H1 (cell line): Measurements from ENCODE around the gene APEH. TPM values are rescaled to one million over a fixed set of nuclear protein-coding genes. Genes with fewer than 3 reads are reported as not detected.

ENCODE experiments used
- CTCF ChIA-PET: fragments of 300-600 bp; sonication (Branson Sonifier 250); formaldehyde crosslinking; loops from one replicate; lab custom pipeline; 2021; ENCODE audit not compliant: partially characterized antibody; lab: Charles Lee
- POLR2A ChIA-PET: fragments of 300-600 bp; sonication (Branson Sonifier 250); formaldehyde crosslinking; loops from one replicate; lab custom pipeline; 2021; ENCODE audit warnings: inconsistent platforms; ENCODE audit not compliant: partially characterized antibody; lab: Charles Lee
- DNase-seq, 2 experiments: peaks; one replicate each; pipeline versions ENCODE4 v3.0.0 to v3.0.0-alpha.2; 2010 to 2022; ENCODE audit warnings: low spot score in 2 of 2, low read depth in 1 of 2, mixed read lengths in 1 of 2
- FAIRE-seq: peaks from 2 replicates; lab custom pipeline; 2011; peaks lifted over from hg19 to GRCh38; lab: Jason Lieb, UNC
- H2AFZ ChIP-seq: 2 replicates; pipeline ENCODE4 v1.8.1; 2012; ENCODE audit warnings: low read length, inconsistent platforms
- H2AK5ac ChIP-seq: 2 replicates; pipeline ENCODE4 v1.6.1; 2013; ENCODE audit warnings: low read depth, low read length
- H2BK120ac ChIP-seq: replicated peaks from 2 replicates; pipeline ENCODE3; 2013; ENCODE audit warnings: low read depth, low read length, inconsistent platforms
- H2BK12ac ChIP-seq: 2 replicates; pipeline ENCODE4 v1.6.1; 2013; ENCODE audit warnings: low read depth, low read length
- H2BK15ac ChIP-seq: 2 replicates; pipeline ENCODE4 v1.6.1; 2013; ENCODE audit warnings: low read length
- H2BK20ac ChIP-seq: 2 replicates; pipeline ENCODE4 v1.6.1; 2013; ENCODE audit warnings: low read length
- H2BK5ac ChIP-seq: 2 replicates; pipeline ENCODE4 v1.6.1; 2013; ENCODE audit warnings: low read depth, low read length
- H3K14ac ChIP-seq: 2 replicates; pipeline ENCODE4 v1.6.1; 2013; ENCODE audit warnings: inconsistent platforms; ENCODE audit not compliant: insufficient read length
- H3K18ac ChIP-seq: 2 replicates; pipeline ENCODE4 v1.6.1; 2013; ENCODE audit warnings: low read length; ENCODE audit errors: extremely low read depth
- H3K23ac ChIP-seq: 2 replicates; pipeline ENCODE4 v1.6.1; 2013; ENCODE audit warnings: inconsistent platforms; ENCODE audit not compliant: insufficient read length
- H3K23me2 ChIP-seq: 2 replicates; pipeline ENCODE4 v1.6.1; 2013; ENCODE audit warnings: low read depth, low read length
- H3K27ac ChIP-seq: 2 replicates; pipeline ENCODE4 v1.6.1; 2011; ENCODE audit warnings: low read depth, low read length, inconsistent platforms
- H3K27me3 ChIP-seq, 4 experiments: replicated peaks in 1 of 4; 1 replicate in 1 of 4; 2 replicates in 3 of 4; pipeline versions ENCODE4 v1.6.1 to v1.8.1; 2011 to 2013; ENCODE audit warnings: low read length in 3 of 4, mild to moderate bottlenecking in 3 of 4, inconsistent platforms in 2 of 4, mixed read lengths in 2 of 4, moderate library complexity in 1 of 4; ENCODE audit not compliant: control insufficient read depth in 3 of 4, insufficient read depth in 3 of 4; ENCODE audit errors: extremely low read depth in 1 of 4
- H3K36me3 ChIP-seq, 4 experiments: 2 replicates each; pipeline versions ENCODE4 v1.6.1 to v1.8.1; 2011 to 2013; ENCODE audit warnings: mild to moderate bottlenecking in 4 of 4, low read length in 3 of 4, moderate library complexity in 2 of 4, control low read depth in 1 of 4, inconsistent platforms in 1 of 4; ENCODE audit not compliant: insufficient read depth in 4 of 4, control insufficient read depth in 2 of 4
- H3K4ac ChIP-seq: replicated peaks from 2 replicates; pipeline ENCODE3; 2013; ENCODE audit warnings: low read length, low read depth, mixed read lengths, inconsistent platforms; ENCODE audit not compliant: insufficient read length
- H3K4me1 ChIP-seq, 4 experiments: replicated peaks in 1 of 4; 1 replicate in 1 of 4; 2 replicates in 3 of 4; pipeline versions ENCODE4 v1.6.1 to v1.8.1; 2011 to 2013; ENCODE audit warnings: low read length in 3 of 4, inconsistent platforms in 2 of 4, mixed read lengths in 1 of 4; ENCODE audit not compliant: insufficient read depth in 4 of 4, control insufficient read depth in 3 of 4
- H3K4me2 ChIP-seq, 2 experiments: 2 replicates each; pipeline versions ENCODE4 v1.6.1 to v1.8.1; 2011 to 2013; ENCODE audit warnings: low read depth in 2 of 2, low read length in 2 of 2, control low read depth in 1 of 2, inconsistent platforms in 1 of 2, mild to moderate bottlenecking in 1 of 2; ENCODE audit not compliant: insufficient read depth in 1 of 2
- H3K4me3 ChIP-seq, 4 experiments: fragments of 200-600, 300-600 bp in 1 of 4; sonication (generic), shearing (Covaris generic), sonication (Bioruptor Twin) in 1 of 4; 2 replicates each; pipeline versions ENCODE4 v1.5.1 to v1.8.1; 2011 to 2016; ENCODE audit warnings: low read length in 4 of 4, low read depth in 3 of 4, control low read depth in 2 of 4, inconsistent platforms in 2 of 4, mild to moderate bottlenecking in 2 of 4, mixed read lengths in 1 of 4, moderate library complexity in 1 of 4; ENCODE audit not compliant: insufficient read depth in 2 of 4; ENCODE audit errors: extremely low read depth in 1 of 4
- H3K56ac ChIP-seq: replicated peaks from 2 replicates; pipeline ENCODE3; 2013; ENCODE audit warnings: low read depth, mild to moderate bottlenecking, mixed read lengths, low read length, inconsistent platforms; ENCODE audit not compliant: insufficient read length
- H3K79me1 ChIP-seq: 2 replicates; pipeline ENCODE4 v1.6.1; 2013; ENCODE audit warnings: low read depth, low read length, control low read depth
- H3K79me2 ChIP-seq, 2 experiments: 2 replicates each; pipeline versions ENCODE4 v1.6.1 to v1.8.1; 2012 to 2013; ENCODE audit warnings: low read length in 2 of 2, mild to moderate bottlenecking in 2 of 2, inconsistent platforms in 1 of 2; ENCODE audit not compliant: insufficient read depth in 2 of 2, control insufficient read depth in 1 of 2
- H3K9ac ChIP-seq, 4 experiments: replicated peaks in 1 of 4; 1 replicate in 1 of 4; 2 replicates in 3 of 4; pipeline versions ENCODE4 v1.6.1 to v1.8.1; 2011 to 2013; ENCODE audit warnings: low read depth in 3 of 4, low read length in 3 of 4, control low read depth in 2 of 4, mild to moderate bottlenecking in 2 of 4, moderate library complexity in 2 of 4, inconsistent platforms in 1 of 4; ENCODE audit errors: extremely low read depth in 1 of 4
- H3K9me3 ChIP-seq, 2 experiments: 2 replicates each; pipeline versions ENCODE4 v1.6.1 to v1.8.1; 2012 to 2013; ENCODE audit warnings: mild to moderate bottlenecking in 2 of 2, moderate library complexity in 2 of 2, control low read depth in 1 of 2, inconsistent platforms in 1 of 2, low read depth in 1 of 2, low read length in 1 of 2, mixed read lengths in 1 of 2; ENCODE audit not compliant: insufficient read depth in 2 of 2
- H4K20me1 ChIP-seq, 2 experiments: replicated peaks in 1 of 2; 2 replicates each; pipeline versions ENCODE3 to v1.8.1; 2011 to 2013; ENCODE audit warnings: inconsistent platforms in 2 of 2, low read length in 2 of 2, mild to moderate bottlenecking in 1 of 2; ENCODE audit not compliant: insufficient read depth in 2 of 2, control insufficient read depth in 1 of 2
- H4K5ac ChIP-seq: 2 replicates; pipeline ENCODE4 v1.6.1; 2013; ENCODE audit warnings: low read length, low read depth, mixed read lengths, inconsistent platforms; ENCODE audit not compliant: insufficient read length
- H4K8ac ChIP-seq: 2 replicates; pipeline ENCODE4 v1.8.0; 2013; ENCODE audit warnings: mild to moderate bottlenecking, moderate library complexity, low read length, inconsistent platforms; ENCODE audit not compliant: insufficient read depth; ENCODE audit errors: extremely low read depth
- H4K91ac ChIP-seq: replicated peaks from 2 replicates; pipeline ENCODE3; 2013; ENCODE audit warnings: low read length, mixed read lengths, inconsistent platforms; ENCODE audit not compliant: insufficient read length
- BACH1 ChIP-seq: IDR thresholded peaks from 2 replicates; pipeline ENCODE4 v1.6.1; 2012; ENCODE audit warnings: low read length, improper control_type of control experiment
- BCL11A ChIP-seq, 2 experiments: IDR thresholded peaks; one replicate each; pipeline ENCODE4 v1.6.1; 2011; ENCODE audit warnings: low read depth in 2 of 2, low read length in 2 of 2, mild to moderate bottlenecking in 2 of 2
- CTBP2 ChIP-seq: IDR thresholded peaks from 2 replicates; pipeline ENCODE4 v1.7.0; 2011; ENCODE audit warnings: borderline replicate concordance, mild to moderate bottlenecking, moderate library complexity, mixed read lengths, low read length; ENCODE audit not compliant: insufficient read depth, insufficient read length
- GABPA ChIP-seq: IDR thresholded peaks from 2 replicates; pipeline ENCODE4 v1.6.1; 2011; ENCODE audit warnings: mild to moderate bottlenecking, low read length, moderate library complexity, borderline replicate concordance; ENCODE audit not compliant: insufficient read depth
- HDAC2 ChIP-seq, 2 experiments: fragments of 300-600 bp in 1 of 2; sonication (generic) in 1 of 2; IDR thresholded peaks; 2 replicates each; pipeline ENCODE4 v1.6.1; 2011 to 2012; ENCODE audit warnings: low read depth in 2 of 2, low read length in 2 of 2, mild to moderate bottlenecking in 2 of 2, moderate library complexity in 2 of 2, borderline replicate concordance in 1 of 2, inconsistent platforms in 1 of 2
- NRF1 ChIP-seq: IDR thresholded peaks from 2 replicates; pipeline ENCODE4 v1.6.1; 2011; ENCODE audit warnings: mild to moderate bottlenecking, low read depth, low read length, improper control_type of control experiment
- SIN3A ChIP-seq, 2 experiments: IDR thresholded peaks in 1 of 2; conservative IDR thresholded peaks in 1 of 2; 2 replicates each; pipeline ENCODE4 v1.6.1; 2011 to 2012; ENCODE audit warnings: low read length in 2 of 2, improper control_type of control experiment in 1 of 2, low read depth in 1 of 2, mild to moderate bottlenecking in 1 of 2
- SIRT6 ChIP-seq: IDR thresholded peaks from one replicate; pipeline ENCODE4 v1.7.1; 2012; ENCODE audit warnings: low read length, inconsistent platforms
- SIX5 ChIP-seq: IDR thresholded peaks from 2 replicates; pipeline ENCODE4 v1.6.1; 2011; ENCODE audit warnings: mild to moderate bottlenecking, low read depth, low read length
- SP4 ChIP-seq: IDR thresholded peaks from 2 replicates; pipeline ENCODE4 v1.6.1; 2012; ENCODE audit warnings: low read length, inconsistent platforms
- WGBS, 2 experiments: shearing (Covaris generic) in 1 of 2; methylation state at CpG; one replicate each; pipeline versions ENCODE4 v1.1.6 to v1.1.7; 2013 to 2015; ENCODE audit warnings: low lambda C conversion rate in 2 of 2, mixed read lengths in 2 of 2, inconsistent platforms in 1 of 2, low coverage in 1 of 2, missing lambda C conversion rate in 1 of 2; ENCODE audit not compliant: insufficient replicate concordance in 2 of 2, insufficient coverage in 1 of 2, insufficient read length in 1 of 2; ENCODE audit errors: extremely low coverage in 1 of 2, missing lambda C conversion rate in 1 of 2; 5-methylcytosine and 5-hydroxymethylcytosine counted together
- polyA plus RNA-seq, 7 experiments: library from polyadenylated mRNA; depleted of rRNA in 3 of 7; stranded (reverse) in 5 of 7; unstranded in 2 of 7; fragments of >200 nt in 5 of 7; fragments of 200-250 nt in 2 of 7; gene quantifications; 1 replicate in 5 of 7; 2 replicates in 1 of 7; 4 replicates in 1 of 7; pipeline versions ENCODE4 v1.2.1 to v1.2.3, GENCODE V29; 2011 to 2013; ENCODE audit warnings: missing spikeins in 2 of 7, mixed read lengths in 2 of 7
- total RNA-seq: library from RNA; stranded (reverse); fragmentation: NEBNext Ultra II Directional; extraction: Animal tissue kit (Norgen Biotek cat#: 25700); gene quantifications from 2 replicates; pipeline ENCODE4 v1.2.1, GENCODE V29; 2021
- TF ChIP-seq, protein P1 (sequence below): IDR thresholded peaks from 2 replicates; pipeline ENCODE4 v1.6.1; 2011; ENCODE audit warnings: low read depth, mild to moderate bottlenecking, low read length; ENCODE audit not compliant: insufficient read depth

The APEH gene
- total and polyA plus RNA-seq, 2 of the 8 experiments (the other 6 are each of a cell fraction or from before 2014, with no cell fraction given), result 222 to 260 TPM

DNA sequence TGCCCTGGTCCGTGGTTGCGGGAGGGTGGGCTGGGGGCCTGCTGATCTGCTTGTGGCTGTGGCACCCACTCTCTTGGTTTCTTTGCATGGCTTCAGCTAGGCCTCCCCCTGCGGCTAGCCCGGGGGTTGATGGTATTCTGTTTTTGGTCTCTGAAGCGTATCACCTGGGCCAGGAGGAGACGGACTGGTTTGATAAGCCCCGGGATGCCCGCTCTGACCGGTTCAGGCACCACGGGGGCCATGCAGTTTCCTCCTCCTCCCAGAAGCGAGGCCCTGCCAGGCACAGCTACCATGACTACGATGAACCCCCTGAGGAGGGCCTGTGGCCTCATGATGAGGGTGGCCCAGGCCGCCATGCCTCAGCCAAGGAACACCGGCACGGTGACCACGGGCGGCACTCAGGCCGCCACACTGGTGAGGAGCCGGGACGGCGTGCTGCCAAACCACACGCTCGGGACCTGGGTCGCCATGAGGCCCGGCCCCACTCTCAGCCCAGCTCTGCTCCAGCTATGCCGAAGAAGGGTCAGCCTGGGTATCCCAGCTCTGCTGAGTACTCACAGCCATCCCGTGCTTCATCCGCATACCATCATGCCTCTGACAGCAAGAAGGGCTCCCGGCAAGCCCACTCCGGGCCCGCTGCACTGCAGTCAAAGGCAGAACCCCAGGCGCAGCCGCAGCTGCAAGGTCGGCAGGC is 11.3 kb upstream of the APEH start:
- no peak overlapping the region for H2AK5ac ChIP-seq
- H2BK120ac ChIP-seq, result no peak overlapping the region
- no peaks in the 10 kb centered on the region for H3K36me3 ChIP-seq
- DNase-seq (no peak), FAIRE-seq (no peak)
- no peak overlapping the region for H3K14ac ChIP-seq
- H3K79me2 ChIP-seq, result no peaks in the 10 kb centered on the region
- no peaks in the 10 kb centered on the region for H4K20me1 ChIP-seq
- H2BK15ac ChIP-seq, result no peak overlapping the region
- no peak overlapping the region for H2BK12ac ChIP-seq
- H4K8ac ChIP-seq, result peak overlapping the region; percentile 15; the same call in 1 of the 2 replicates
- H4K5ac ChIP-seq, result no peak overlapping the region
- H3K4me1 ChIP-seq, result peaks cover 0 to 8% (median under 1%) of the 10 kb centered on the region in 4 experiments; a peak in 1 of 7 replicates
- H3K9me3 ChIP-seq, result no peaks in the 10 kb centered on the region
- no peak overlapping the region; a peak in 1 of 7 replicates for H3K9ac ChIP-seq
- H2AFZ ChIP-seq, result no peak overlapping the region
- no peaks in the 10 kb centered on the region for H3K23me2 ChIP-seq
- no peak overlapping the region for H2BK20ac ChIP-seq
- no peaks in the 10 kb centered on the region for H3K27me3 ChIP-seq
- H3K56ac ChIP-seq, result no peak overlapping the region
- no peak overlapping the region for H2BK5ac ChIP-seq
- no peak overlapping the region for H3K27ac ChIP-seq
- ChIA-PET CTCF (interaction anchor here (0.8 to 3.9 kb wide), 8 partner anchors 9 to 126 kb away, joined by 3 to 21 read pairs (median 4); no protein-coding TSS in a partner anchor), POLR2A (interaction anchor here (1.0 kb wide), 1 partner anchor 98 kb away, joined by 3 read pairs; no protein-coding TSS in a partner anchor)
- no peaks in the 10 kb centered on the region; the same call in 1 of the 2 replicates for H3K79me1 ChIP-seq
- no peak overlapping the region for H3K4ac ChIP-seq
- no peak overlapping the region for H3K4me3 ChIP-seq
- H3K18ac ChIP-seq, result no peak overlapping the region
- no peak overlapping the region for H3K4me2 ChIP-seq
- WGBS, 2 experiments, result 95% methylated on average over 34 of the region's 34 CpGs; no CpG with 5 or more reads in 1 of the 2 experiments
- H4K91ac ChIP-seq, result no peak overlapping the region
- H3K23ac ChIP-seq, result no peak overlapping the region
- TF ChIP-seq, protein P1, sequence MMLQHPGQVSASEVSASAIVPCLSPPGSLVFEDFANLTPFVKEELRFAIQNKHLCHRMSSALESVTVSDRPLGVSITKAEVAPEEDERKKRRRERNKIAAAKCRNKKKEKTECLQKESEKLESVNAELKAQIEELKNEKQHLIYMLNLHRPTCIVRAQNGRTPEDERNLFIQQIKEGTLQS, result no peak
- no peak for TF ChIP-seq SP4
- TF ChIP-seq SIN3A (conservative IDR thresholded peaks at IDR 0.05 in 1 of 2, IDR thresholded peaks at IDR 0.05 in 1 of 2; ENCODE audit: low read depth in 1 of 2, low read length in 2 of 2), result no peak
- no peak for TF ChIP-seq SIRT6
- TF ChIP-seq NRF1, result no peak
- no peak for TF ChIP-seq GABPA
- TF ChIP-seq CTBP2, result no peak
- no peak for TF ChIP-seq BCL11A (IDR thresholded peaks at IDR 0.05; ENCODE audit: low read depth in 2 of 2, low read length in 2 of 2)
- no peak for TF ChIP-seq BACH1
- TF ChIP-seq HDAC2 (IDR thresholded peaks at IDR 0.05; ENCODE audit: borderline replicate concordance in 1 of 2, low read depth in 2 of 2, low read length in 2 of 2), result no peak
- no peak for TF ChIP-seq SIX5
